T-helper 1 cell treated with Interleukin-12 subunit alpha and Interleukin-12 subunit beta and Interleukin-4 antibody, amounts not matched to agents 30 μg/mL and 1 μg/mL, for 36 hours (primary cell): ENCODE data around the gene NEURL1.
"Not testable (repeated sequence)": the region's sequence is repeated elsewhere in the genome, so short reads cannot be mapped to it uniquely, and the experiment has no call there.

Experiments used
- H3K27ac Mint-ChIP-seq: one replicate; pipeline ENCODE4 v1.8.0; 2021; ENCODE audit warnings: mild to moderate bottlenecking, mixed read lengths
- H3K27me3 Mint-ChIP-seq: one replicate; pipeline ENCODE4 v1.8.0; 2021; ENCODE audit warnings: low read depth, mixed read lengths
- H3K36me3 Mint-ChIP-seq: one replicate; pipeline ENCODE4 v1.8.0; 2021; ENCODE audit warnings: low read depth, mixed read lengths
- H3K4me1 Mint-ChIP-seq: one replicate; pipeline ENCODE4 v1.8.0; 2021; ENCODE audit warnings: low read depth, mixed read lengths
- H3K4me3 Mint-ChIP-seq: one replicate; pipeline ENCODE4 v1.8.0; 2021; ENCODE audit warnings: mild to moderate bottlenecking, moderate library complexity, mixed read lengths
- H3K9me3 Mint-ChIP-seq: one replicate; pipeline ENCODE4 v1.8.0; 2021; ENCODE audit warnings: mixed read lengths

NEURL1 gene

GRCh38 chr10:103510791-103511752 lies 17.6 kb downstream of the NEURL1 start:
- Mint-ChIP-seq H3K27me3 (peaks cover 20% of the 10 kb centered on the region), H3K27ac (no peak overlapping the region), H3K4me1 (peaks cover 5% of the 10 kb centered on the region), H3K4me3 (no peak overlapping the region), H3K9me3 (no peaks in the 10 kb centered on the region), H3K36me3 (no peaks in the 10 kb centered on the region)

DNA sequence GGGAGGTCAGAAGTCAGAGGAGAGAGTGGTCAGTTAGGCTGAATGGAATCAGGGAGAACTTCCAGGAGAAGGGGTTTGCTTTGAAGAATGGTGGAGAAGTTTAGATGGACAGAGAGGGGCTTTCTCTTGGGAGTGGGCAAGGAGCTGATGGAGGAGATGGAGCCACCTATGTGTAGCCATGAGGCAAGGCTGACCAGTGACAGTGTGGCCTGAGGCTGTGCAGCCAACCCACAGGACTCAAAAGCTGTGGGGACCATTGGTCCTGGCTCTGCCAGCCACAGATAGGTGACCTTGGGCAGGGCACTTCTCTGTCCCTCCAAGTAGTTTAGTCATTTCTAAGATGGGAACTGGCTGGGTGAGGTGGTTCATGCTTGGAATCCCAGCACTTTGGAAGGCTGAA lies 18.7 kb downstream of the NEURL1 start:
- Mint-ChIP-seq H3K4me3 (no peak overlapping the region), H3K27ac (no peak overlapping the region), H3K9me3 (no peaks in the 10 kb centered on the region), H3K36me3 (no peaks in the 10 kb centered on the region), H3K27me3 (peaks cover 14% of the 10 kb centered on the region), H3K4me1 (peaks cover 5% of the 10 kb centered on the region)

GRCh38 chr10:103512591-103513379 lies 19.3 kb downstream of the NEURL1 start:
- H3K36me3 Mint-ChIP-seq = no peaks in the 10 kb centered on the region

DNA sequence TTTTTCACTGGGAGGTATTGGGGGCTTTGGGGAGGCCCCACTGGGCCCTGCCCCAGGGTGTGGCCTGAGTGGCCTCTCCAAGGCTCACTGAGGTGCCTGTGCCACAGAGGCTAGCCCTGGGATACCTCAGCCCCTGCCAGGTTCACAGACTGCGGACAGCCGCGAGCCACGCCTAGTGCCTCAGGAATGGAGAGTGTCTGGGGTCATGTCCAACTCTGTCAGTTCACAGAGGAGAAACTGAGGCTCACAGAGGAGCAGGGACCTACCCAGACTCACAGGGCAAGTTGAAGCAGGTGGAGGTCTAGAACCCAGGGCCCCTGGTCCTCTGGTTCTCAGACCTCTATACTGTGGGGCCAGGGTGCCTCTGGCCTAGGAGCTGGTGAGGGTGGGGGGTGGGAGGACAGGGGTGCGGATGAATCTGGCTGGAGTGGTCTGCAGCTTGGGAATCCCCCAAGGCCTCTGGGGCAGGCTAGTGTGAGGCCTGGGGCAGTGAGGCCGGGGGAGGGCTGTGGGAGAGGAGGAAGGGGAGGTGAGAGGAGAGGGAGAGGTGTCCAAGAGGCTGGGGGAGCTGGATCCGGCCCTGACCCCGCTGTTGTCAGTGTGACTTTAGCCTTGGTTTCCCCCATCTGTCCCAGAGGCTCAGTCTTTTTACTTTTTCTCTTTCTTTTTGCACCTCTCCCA lies 20.0 kb downstream of the NEURL1 start:
- H3K27me3 Mint-ChIP-seq = peaks cover 12% of the 10 kb centered on the region
- peaks cover 12% of the 10 kb centered on the region for H3K4me1 Mint-ChIP-seq
- no peak overlapping the region for H3K4me3 Mint-ChIP-seq
- no peak overlapping the region for H3K27ac Mint-ChIP-seq
- H3K36me3 Mint-ChIP-seq = no peaks in the 10 kb centered on the region
- no peaks in the 10 kb centered on the region for H3K9me3 Mint-ChIP-seq

More at GRCh38 chr10:103512591-103513379, 19.3 kb downstream of the NEURL1 start:
- Mint-ChIP-seq H3K9me3 (no peaks in the 10 kb centered on the region), H3K27me3 (peaks cover 12% of the 10 kb centered on the region), H3K4me3 (no peak overlapping the region), H3K4me1 (peaks cover 9% of the 10 kb centered on the region), H3K27ac (no peak overlapping the region)

GRCh38 chr10:103514244-103514643 lies 20.7 kb downstream of the NEURL1 start:
- Mint-ChIP-seq H3K9me3 (no peaks in the 10 kb centered on the region), H3K4me1 (peaks cover 12% of the 10 kb centered on the region), H3K27me3 (peaks cover 12% of the 10 kb centered on the region), H3K36me3 (no peaks in the 10 kb centered on the region), H3K27ac (no peak overlapping the region), H3K4me3 (no peak overlapping the region)

- Mint-ChIP-seq H3K9me3 (no peaks in the 10 kb centered on the region), H3K36me3 (no peaks in the 10 kb centered on the region), H3K27me3 (peaks cover 13% of the 10 kb centered on the region), H3K27ac (no peak overlapping the region), H3K4me3 (no peak overlapping the region), H3K4me1 (peaks cover 12% of the 10 kb centered on the region)
Measured at GRCh38 chr10:103517234-103518085, 24.0 kb downstream of the NEURL1 start.

- Mint-ChIP-seq H3K9me3 (no peaks in the 10 kb centered on the region), H3K4me3 (no peak overlapping the region), H3K4me1 (peaks cover 12% of the 10 kb centered on the region), H3K27ac (no peak overlapping the region), H3K27me3 (peaks cover 27% of the 10 kb centered on the region), H3K36me3 (no peaks in the 10 kb centered on the region)
Measured at GRCh38 chr10:103519798-103520197, 26.3 kb downstream of the NEURL1 start.

GRCh38 chr10:103522006-103522405 lies 28.5 kb downstream of the NEURL1 start:
- H3K4me3 Mint-ChIP-seq, H3K36me3 Mint-ChIP-seq, H3K4me1 Mint-ChIP-seq, H3K27ac Mint-ChIP-seq, H3K9me3 Mint-ChIP-seq: not testable (repeated sequence)
- H3K27me3 Mint-ChIP-seq = peaks cover 43% of the 10 kb centered on the region

GRCh38 chr10:103523683-103524082 lies 30.2 kb downstream of the NEURL1 start:
- Mint-ChIP-seq H3K27me3 (peaks cover 43% of the 10 kb centered on the region), H3K4me3 (no peak overlapping the region), H3K36me3 (peaks cover 2% of the 10 kb centered on the region), H3K9me3 (peaks cover 6% of the 10 kb centered on the region), H3K27ac (no peak overlapping the region), H3K4me1 (no peaks in the 10 kb centered on the region)

- Mint-ChIP-seq H3K36me3 (peaks cover 2% of the 10 kb centered on the region), H3K4me1 (no peaks in the 10 kb centered on the region), H3K27me3 (peaks cover 49% of the 10 kb centered on the region), H3K27ac (no peak overlapping the region), H3K9me3 (peaks cover 20% of the 10 kb centered on the region), H3K4me3 (no peak overlapping the region)
Measured at GRCh38 chr10:103525901-103526300, 32.4 kb downstream of the NEURL1 start.

DNA sequence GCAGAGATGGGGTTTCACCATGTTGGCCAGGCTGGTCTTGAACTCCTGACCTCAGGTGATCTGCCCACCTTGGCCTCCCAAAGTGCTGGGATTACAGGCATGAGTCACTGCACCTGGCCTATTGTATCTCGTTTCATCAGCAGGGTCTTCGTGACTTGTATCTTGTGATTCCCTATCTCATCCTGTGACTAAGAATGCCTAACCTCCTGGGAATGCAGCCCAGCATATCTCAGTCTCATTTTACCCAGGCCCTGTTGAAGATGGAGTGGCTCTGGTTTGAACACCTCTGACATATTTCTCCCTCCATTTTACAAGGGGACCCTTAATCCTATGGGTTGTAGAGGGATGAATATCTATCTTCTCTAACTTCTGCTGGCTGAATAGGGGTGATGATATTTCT lies 34.0 kb downstream of the NEURL1 start:
- not testable (repeated sequence) for H3K4me3 Mint-ChIP-seq, H3K36me3 Mint-ChIP-seq, H3K4me1 Mint-ChIP-seq, H3K27ac Mint-ChIP-seq
- Mint-ChIP-seq H3K27me3 (peaks cover 47% of the 10 kb centered on the region), H3K9me3 (peaks cover 29% of the 10 kb centered on the region)

GRCh38 chr10:103528549-103528948 lies 35.0 kb downstream of the NEURL1 start:
- Mint-ChIP-seq H3K27ac (no peak overlapping the region), H3K9me3 (peaks cover 31% of the 10 kb centered on the region), H3K4me3 (no peak overlapping the region), H3K27me3 (peaks cover 44% of the 10 kb centered on the region), H3K36me3 (peaks cover 2% of the 10 kb centered on the region), H3K4me1 (no peaks in the 10 kb centered on the region)

DNA sequence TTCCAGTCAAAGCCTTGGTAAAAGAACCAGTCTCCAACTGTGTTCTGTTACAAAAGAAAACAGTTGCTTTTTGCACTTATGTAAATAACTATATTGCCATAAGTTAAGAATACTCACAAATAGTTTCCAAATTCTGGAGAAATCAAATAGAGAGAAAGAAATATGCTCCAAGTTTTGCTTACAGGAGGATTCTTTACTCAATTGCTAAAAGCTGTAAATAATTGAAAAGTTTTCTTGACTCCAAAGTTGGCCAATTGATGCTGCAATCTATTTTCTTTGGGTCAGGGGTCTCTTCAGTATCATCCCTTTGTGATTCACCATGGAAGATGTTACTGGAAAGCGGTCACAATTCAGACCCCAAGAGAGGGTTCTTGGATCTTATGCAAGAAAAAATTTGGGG lies 36.0 kb downstream of the NEURL1 start:
- H3K36me3 Mint-ChIP-seq = peaks cover 6% of the 10 kb centered on the region
- no peak overlapping the region for H3K4me3 Mint-ChIP-seq
- H3K9me3 Mint-ChIP-seq = peaks cover 38% of the 10 kb centered on the region
- no peaks in the 10 kb centered on the region for H3K4me1 Mint-ChIP-seq
- peaks cover 40% of the 10 kb centered on the region for H3K27me3 Mint-ChIP-seq
- H3K27ac Mint-ChIP-seq = no peak overlapping the region

- H3K27ac Mint-ChIP-seq = no peak overlapping the region
- no peaks in the 10 kb centered on the region for H3K4me1 Mint-ChIP-seq
- peaks cover 37% of the 10 kb centered on the region for H3K9me3 Mint-ChIP-seq
- H3K4me3 Mint-ChIP-seq = no peak overlapping the region
- H3K27me3 Mint-ChIP-seq = peaks cover 29% of the 10 kb centered on the region
- peaks cover 3% of the 10 kb centered on the region for H3K36me3 Mint-ChIP-seq
Measured at GRCh38 chr10:103533827-103534226, 40.3 kb downstream of the NEURL1 start.
